Measurements from ENCODE around the gene TREM1. TPM values are rescaled to one million over a fixed set of nuclear protein-coding genes. Genes with fewer than 3 reads are reported as not detected.

TREM1 gene
- total RNA-seq, 1 donor from 2014 or later: 61.2 TPM

DNA sequence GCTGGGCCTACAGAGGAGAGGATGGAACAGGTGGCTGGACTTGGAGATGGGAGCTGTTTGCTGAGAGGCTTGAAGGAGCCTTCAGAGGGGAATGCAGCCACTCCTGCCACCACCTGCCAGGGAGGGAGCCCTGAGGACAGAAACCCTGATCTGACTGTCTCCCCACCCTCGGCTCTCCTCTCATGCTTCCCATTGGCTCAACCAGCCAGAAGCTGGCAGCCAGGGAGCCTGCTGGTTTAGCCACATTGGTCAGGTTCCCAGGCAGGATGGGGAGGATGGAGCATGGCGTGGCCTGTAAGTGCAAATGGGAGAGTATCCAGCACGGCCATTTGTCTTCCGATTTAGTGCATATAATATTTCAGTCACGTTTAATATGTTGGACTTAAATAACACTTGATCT is 12.8 kb downstream of the TREM1 start:
- Histone ChIP-seq H3K27ac (no peak overlapping the region), H3K4me3 (no peak overlapping the region), H3K27me3 (no peaks in the 10 kb centered on the region), H3K36me3 (no peaks in the 10 kb centered on the region), H3K9me3 (no peaks in the 10 kb centered on the region), H3K4me1 (peaks cover 3% of the 10 kb centered on the region)
- intact Hi-C loops (cut with DNase I): no loop called here
- TF ChIP-seq, protein P1, sequence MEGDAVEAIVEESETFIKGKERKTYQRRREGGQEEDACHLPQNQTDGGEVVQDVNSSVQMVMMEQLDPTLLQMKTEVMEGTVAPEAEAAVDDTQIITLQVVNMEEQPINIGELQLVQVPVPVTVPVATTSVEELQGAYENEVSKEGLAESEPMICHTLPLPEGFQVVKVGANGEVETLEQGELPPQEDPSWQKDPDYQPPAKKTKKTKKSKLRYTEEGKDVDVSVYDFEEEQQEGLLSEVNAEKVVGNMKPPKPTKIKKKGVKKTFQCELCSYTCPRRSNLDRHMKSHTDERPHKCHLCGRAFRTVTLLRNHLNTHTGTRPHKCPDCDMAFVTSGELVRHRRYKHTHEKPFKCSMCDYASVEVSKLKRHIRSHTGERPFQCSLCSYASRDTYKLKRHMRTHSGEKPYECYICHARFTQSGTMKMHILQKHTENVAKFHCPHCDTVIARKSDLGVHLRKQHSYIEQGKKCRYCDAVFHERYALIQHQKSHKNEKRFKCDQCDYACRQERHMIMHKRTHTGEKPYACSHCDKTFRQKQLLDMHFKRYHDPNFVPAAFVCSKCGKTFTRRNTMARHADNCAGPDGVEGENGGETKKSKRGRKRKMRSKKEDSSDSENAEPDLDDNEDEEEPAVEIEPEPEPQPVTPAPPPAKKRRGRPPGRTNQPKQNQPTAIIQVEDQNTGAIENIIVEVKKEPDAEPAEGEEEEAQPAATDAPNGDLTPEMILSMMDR (IDR thresholded peaks at IDR 0.05): no peak
- DNase-seq: no peak
- no peak for ATAC-seq

DNA sequence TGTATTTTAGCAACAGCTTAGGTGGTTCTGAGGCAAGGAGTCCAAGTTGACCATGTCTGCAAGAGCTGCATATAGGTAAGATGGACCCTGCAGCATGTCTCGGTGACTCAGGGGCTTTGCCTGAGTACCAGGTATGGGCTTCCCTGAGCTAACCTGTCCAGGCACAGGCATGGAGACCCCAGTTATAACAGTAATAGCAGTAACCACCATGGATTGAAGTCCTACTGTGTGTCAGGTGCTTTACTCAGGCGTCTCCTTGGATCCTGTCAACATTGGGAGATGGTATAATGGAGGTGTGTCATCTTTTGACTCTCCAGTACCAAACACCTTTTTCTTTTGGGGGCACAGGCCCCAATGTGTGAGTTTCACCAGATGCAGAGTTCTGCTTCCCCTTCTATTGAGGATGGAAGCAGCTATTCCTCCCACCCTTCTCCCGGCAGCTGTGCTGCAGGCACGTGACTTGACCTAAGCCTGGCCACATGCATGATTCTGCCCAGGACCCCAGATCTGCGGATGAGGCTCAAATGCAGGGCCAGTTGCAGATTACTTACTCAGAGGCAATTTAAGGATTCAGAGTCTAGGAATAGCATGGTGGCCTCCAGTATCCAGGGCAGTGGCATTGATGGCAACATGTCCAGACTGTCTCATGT is 13.8 kb downstream of the TREM1 start:
- H3K36me3 ChIP-seq: no peaks in the 10 kb centered on the region
- no peak overlapping the region for H3K4me3 ChIP-seq
- H3K9me3 ChIP-seq: no peaks in the 10 kb centered on the region
- no peak overlapping the region for H3K27ac ChIP-seq
- TF ChIP-seq, protein P1 (IDR thresholded peaks at IDR 0.05): no peak
- no peaks in the 10 kb centered on the region for H3K4me1 ChIP-seq
- no peak for ATAC-seq
- no peak for DNase-seq
- no peaks in the 10 kb centered on the region for H3K27me3 ChIP-seq
- intact Hi-C loops (cut with DNase I): no loop called here

- H3K27ac ChIP-seq: no peak overlapping the region
- no peaks in the 10 kb centered on the region for H3K36me3 ChIP-seq
- no peak overlapping the region for H3K4me3 ChIP-seq
- TF ChIP-seq, protein P1 (IDR thresholded peaks at IDR 0.05): no peak
- intact Hi-C loops (cut with DNase I): no loop called here
- H3K27me3 ChIP-seq: no peaks in the 10 kb centered on the region
- ATAC-seq (peak; percentile 89), DNase-seq (peak; percentile 83)
- H3K9me3 ChIP-seq: no peaks in the 10 kb centered on the region
- no peaks in the 10 kb centered on the region for H3K4me1 ChIP-seq
Observed at GRCh38 chr6:41271901-41272395, 14.5 kb downstream of the TREM1 start.

- no peaks in the 10 kb centered on the region for H3K27me3 ChIP-seq
- no peaks in the 10 kb centered on the region for H3K36me3 ChIP-seq
- TF ChIP-seq, protein P1 (IDR thresholded peaks at IDR 0.05): no peak
- ATAC-seq (no peak), DNase-seq (no peak)
- no peak overlapping the region for H3K27ac ChIP-seq
- H3K4me3 ChIP-seq: no peak overlapping the region
- H3K9me3 ChIP-seq: no peaks in the 10 kb centered on the region
- intact Hi-C loops (cut with DNase I): no loop called here
- H3K4me1 ChIP-seq: no peaks in the 10 kb centered on the region
Observed at GRCh38 chr6:41269716-41270115, 16.8 kb downstream of the TREM1 start.

GRCh38 chr6:41269166-41269565 is 17.3 kb downstream of the TREM1 start:
- H3K9me3 ChIP-seq: no peaks in the 10 kb centered on the region
- H3K27ac ChIP-seq: no peak overlapping the region
- H3K27me3 ChIP-seq: no peaks in the 10 kb centered on the region
- ATAC-seq: no peak
- intact Hi-C loops (cut with DNase I): no loop called here
- no peak overlapping the region for H3K4me3 ChIP-seq
- no peaks in the 10 kb centered on the region for H3K4me1 ChIP-seq
- no peak for DNase-seq
- H3K36me3 ChIP-seq: no peaks in the 10 kb centered on the region
- TF ChIP-seq, protein P1 (IDR thresholded peaks at IDR 0.05): no peak

Measured in upper lobe of right lung (tissue), 1 donor.